HepG2 (cell line): ENCODE data around the gene PTGR2. TPM values are rescaled to one million over a fixed set of nuclear protein-coding genes. Genes with fewer than 3 reads are reported as not detected.

ENCODE experiments used
- CEBPG ChIP-seq: IDR thresholded peaks from 2 replicates; pipeline ENCODE4 v1.6.1; 2016
- ETV6 ChIP-seq: sonication (generic); formaldehyde crosslinking; conservative IDR thresholded peaks from 2 replicates; pipeline ENCODE4 v1.4.0; 2020; ENCODE audit warnings: missing genetic modification reagents
- FOXM1 ChIP-seq: sonication (generic); formaldehyde crosslinking; IDR thresholded peaks from 2 replicates; pipeline ENCODE4 v1.5.0; 2020; ENCODE audit warnings: missing genetic modification reagents
- HIVEP1 ChIP-seq: sonication (generic); formaldehyde crosslinking; IDR thresholded peaks from 2 replicates; pipeline ENCODE4 v1.4.0; 2020; ENCODE audit warnings: mild to moderate bottlenecking, missing genetic modification reagents
- JARID2 ChIP-seq: sonication (generic); formaldehyde crosslinking; IDR thresholded peaks from 2 replicates; pipeline ENCODE4 v1.8.1; 2023; ENCODE audit warnings: missing genetic modification reagents, inconsistent platforms; ENCODE audit not compliant: insufficient replicate concordance
- MAF1 ChIP-seq: sonication (generic); formaldehyde crosslinking; IDR thresholded peaks from 2 replicates; pipeline ENCODE4 v1.5.0; 2020; ENCODE audit warnings: missing genetic modification reagents, borderline replicate concordance
- MED8 ChIP-seq: sonication (generic); formaldehyde crosslinking; IDR thresholded peaks from 2 replicates; pipeline ENCODE4 v1.8.1; 2023; ENCODE audit warnings: mild to moderate bottlenecking, missing genetic modification reagents; ENCODE audit not compliant: insufficient replicate concordance
- RXRB ChIP-seq: IDR thresholded peaks from 2 replicates; pipeline ENCODE4 v1.6.1; 2016; ENCODE audit warnings: borderline replicate concordance, missing genetic modification reagents, missing compliant biosample characterization
- ZC3H13 ChIP-seq: sonication (generic); formaldehyde crosslinking; IDR thresholded peaks from 2 replicates; pipeline ENCODE4 v1.8.1; 2023; ENCODE audit warnings: mild to moderate bottlenecking, missing genetic modification reagents, moderate library complexity
- ZFY ChIP-seq: sonication (generic); formaldehyde crosslinking; IDR thresholded peaks from 2 replicates; pipeline ENCODE4 v1.4.0; 2020; ENCODE audit warnings: missing genetic modification reagents
- ZKSCAN5 ChIP-seq: sonication (generic); formaldehyde crosslinking; IDR thresholded peaks from 2 replicates; pipeline ENCODE4 v1.5.1; 2020; ENCODE audit warnings: mild to moderate bottlenecking, missing genetic modification reagents
- ZNF431 ChIP-seq: sonication (generic); formaldehyde crosslinking; IDR thresholded peaks from 2 replicates; pipeline ENCODE4 v1.9.0; 2022; ENCODE audit warnings: missing genetic modification reagents, low read depth, mild to moderate bottlenecking, borderline replicate concordance
- ZNF484 ChIP-seq: sonication (generic); formaldehyde crosslinking; IDR thresholded peaks from 2 replicates; pipeline ENCODE4 v1.5.1; 2020; ENCODE audit warnings: mild to moderate bottlenecking, low read depth, missing genetic modification reagents, borderline replicate concordance
- polyA plus RNA-seq, 8 experiments: library from polyadenylated mRNA; depleted of rRNA in 3 of 8; stranded (reverse) in 7 of 8; unstranded in 1 of 8; fragments of >200 nt; fragmentation: Illumina TruSeq in 4 of 8; extraction: Trizol in 4 of 8; gene quantifications; 2 replicates each; pipeline versions ENCODE4 v1.2.1 to v1.2.3, GENCODE V29; 2011 to 2016; ENCODE audit warnings: low read depth in 4 of 8, missing spikeins in 1 of 8, mixed read lengths in 1 of 8; ENCODE audit not compliant: insufficient read depth in 1 of 8
- total RNA-seq, 5 experiments: library from RNA; depleted of rRNA; stranded (reverse); fragments of >200 nt; fragmentation: Illumina TruSeq; extraction: Trizol; gene quantifications; 2 replicates each; pipeline ENCODE4 v1.2.3, GENCODE V29; 2016; ENCODE audit warnings: low read depth in 1 of 5
- TF ChIP-seq, protein P1 (sequence below): sonication (generic); formaldehyde crosslinking; IDR thresholded peaks from 2 replicates; pipeline ENCODE4 v1.5.1; 2020; ENCODE audit warnings: missing genetic modification reagents, mild to moderate bottlenecking, borderline replicate concordance
- TF ChIP-seq, protein P2 (sequence below): sonication (generic); formaldehyde crosslinking; IDR thresholded peaks from 2 replicates; pipeline ENCODE4 v1.4.0; 2020; ENCODE audit warnings: missing genetic modification reagents, borderline replicate concordance
- TF ChIP-seq, protein P3 (sequence below): sonication (generic); formaldehyde crosslinking; IDR thresholded peaks from 2 replicates; pipeline ENCODE4 v1.4.0; 2020; ENCODE audit warnings: mild to moderate bottlenecking, missing genetic modification reagents, borderline replicate concordance
- TF ChIP-seq, protein P4 (sequence below): sonication (generic); formaldehyde crosslinking; IDR thresholded peaks from 2 replicates; pipeline ENCODE4 v1.8.1; 2023; ENCODE audit warnings: mild to moderate bottlenecking, missing genetic modification reagents
- TF ChIP-seq, protein P5 (sequence below): sonication (generic); formaldehyde crosslinking; IDR thresholded peaks from 2 replicates; pipeline ENCODE4 v1.9.0; 2022; ENCODE audit warnings: low read depth, missing genetic modification reagents

The PTGR2 gene
- total and polyA plus RNA-seq, 2 of the 13 experiments (the other 11 are each of a cell fraction or from before 2014, with no cell fraction given) = 3.0 to 4.3 TPM

DNA sequence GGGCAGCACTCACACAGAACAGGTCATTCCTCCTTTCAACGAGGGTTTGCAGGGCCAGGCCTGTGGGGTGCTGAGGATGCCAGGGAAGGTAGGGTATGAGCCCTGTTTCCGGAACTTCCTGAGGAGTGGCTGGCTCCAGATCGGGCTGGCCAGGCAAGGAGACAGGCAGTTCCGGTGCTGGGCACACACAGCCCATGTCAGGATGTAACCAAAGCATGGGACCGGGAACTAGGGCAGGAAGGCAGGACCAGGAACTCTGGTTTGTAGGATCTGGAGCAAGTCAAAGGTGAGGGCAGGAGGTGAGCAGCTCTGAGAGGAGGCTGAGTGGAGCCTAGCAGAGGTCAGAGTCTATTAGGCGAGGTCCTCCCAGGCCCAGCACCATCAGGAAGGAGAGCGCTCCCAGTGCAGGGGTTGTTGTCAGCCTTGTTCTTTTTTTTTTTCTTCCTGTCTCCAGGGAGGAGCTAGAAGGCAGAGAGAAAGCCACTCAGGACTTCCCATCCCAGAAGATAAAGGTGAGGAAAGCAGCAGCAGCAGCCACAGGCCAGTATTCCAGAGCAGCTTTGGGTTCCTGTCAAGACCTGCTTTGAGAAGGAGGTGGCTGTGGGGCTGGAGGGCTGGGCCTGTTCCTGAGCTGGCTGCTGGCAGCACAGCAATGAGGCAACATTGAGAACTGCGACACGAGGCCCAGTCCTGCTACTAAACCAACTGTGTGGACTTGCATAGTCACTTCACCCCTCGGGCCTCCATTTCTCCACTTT is 49.0 kb upstream of the PTGR2 start (continued):
- TF ChIP-seq, protein P1, sequence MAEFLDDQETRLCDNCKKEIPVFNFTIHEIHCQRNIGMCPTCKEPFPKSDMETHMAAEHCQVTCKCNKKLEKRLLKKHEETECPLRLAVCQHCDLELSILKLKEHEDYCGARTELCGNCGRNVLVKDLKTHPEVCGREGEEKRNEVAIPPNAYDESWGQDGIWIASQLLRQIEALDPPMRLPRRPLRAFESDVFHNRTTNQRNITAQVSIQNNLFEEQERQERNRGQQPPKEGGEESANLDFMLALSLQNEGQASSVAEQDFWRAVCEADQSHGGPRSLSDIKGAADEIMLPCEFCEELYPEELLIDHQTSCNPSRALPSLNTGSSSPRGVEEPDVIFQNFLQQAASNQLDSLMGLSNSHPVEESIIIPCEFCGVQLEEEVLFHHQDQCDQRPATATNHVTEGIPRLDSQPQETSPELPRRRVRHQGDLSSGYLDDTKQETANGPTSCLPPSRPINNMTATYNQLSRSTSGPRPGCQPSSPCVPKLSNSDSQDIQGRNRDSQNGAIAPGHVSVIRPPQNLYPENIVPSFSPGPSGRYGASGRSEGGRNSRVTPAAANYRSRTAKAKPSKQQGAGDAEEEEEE = no peak
- TF ChIP-seq ZKSCAN5 (CRISPR knock-in tag) (peak; percentile 77; the same call in 1 of the 2 replicates), RXRB (no peak), ETV6 (no peak), CEBPG (peak; percentile 59), MED8 (CRISPR knock-in tag) (no peak), FOXM1 (no peak), ZFY (CRISPR knock-in tag) (peak; percentile 82), MAF1 (no peak), ZNF431 (no peak), ZNF484 (CRISPR knock-in tag) (no peak), HIVEP1 (CRISPR knock-in tag) (no peak), JARID2 (CRISPR knock-in tag) (no peak), ZC3H13 (no peak)
- TF ChIP-seq, protein P2, sequence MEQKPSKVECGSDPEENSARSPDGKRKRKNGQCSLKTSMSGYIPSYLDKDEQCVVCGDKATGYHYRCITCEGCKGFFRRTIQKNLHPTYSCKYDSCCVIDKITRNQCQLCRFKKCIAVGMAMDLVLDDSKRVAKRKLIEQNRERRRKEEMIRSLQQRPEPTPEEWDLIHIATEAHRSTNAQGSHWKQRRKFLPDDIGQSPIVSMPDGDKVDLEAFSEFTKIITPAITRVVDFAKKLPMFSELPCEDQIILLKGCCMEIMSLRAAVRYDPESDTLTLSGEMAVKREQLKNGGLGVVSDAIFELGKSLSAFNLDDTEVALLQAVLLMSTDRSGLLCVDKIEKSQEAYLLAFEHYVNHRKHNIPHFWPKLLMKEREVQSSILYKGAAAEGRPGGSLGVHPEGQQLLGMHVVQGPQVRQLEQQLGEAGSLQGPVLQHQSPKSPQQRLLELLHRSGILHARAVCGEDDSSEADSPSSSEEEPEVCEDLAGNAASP (CRISPR knock-in tag) = no peak
- TF ChIP-seq, protein P3, sequence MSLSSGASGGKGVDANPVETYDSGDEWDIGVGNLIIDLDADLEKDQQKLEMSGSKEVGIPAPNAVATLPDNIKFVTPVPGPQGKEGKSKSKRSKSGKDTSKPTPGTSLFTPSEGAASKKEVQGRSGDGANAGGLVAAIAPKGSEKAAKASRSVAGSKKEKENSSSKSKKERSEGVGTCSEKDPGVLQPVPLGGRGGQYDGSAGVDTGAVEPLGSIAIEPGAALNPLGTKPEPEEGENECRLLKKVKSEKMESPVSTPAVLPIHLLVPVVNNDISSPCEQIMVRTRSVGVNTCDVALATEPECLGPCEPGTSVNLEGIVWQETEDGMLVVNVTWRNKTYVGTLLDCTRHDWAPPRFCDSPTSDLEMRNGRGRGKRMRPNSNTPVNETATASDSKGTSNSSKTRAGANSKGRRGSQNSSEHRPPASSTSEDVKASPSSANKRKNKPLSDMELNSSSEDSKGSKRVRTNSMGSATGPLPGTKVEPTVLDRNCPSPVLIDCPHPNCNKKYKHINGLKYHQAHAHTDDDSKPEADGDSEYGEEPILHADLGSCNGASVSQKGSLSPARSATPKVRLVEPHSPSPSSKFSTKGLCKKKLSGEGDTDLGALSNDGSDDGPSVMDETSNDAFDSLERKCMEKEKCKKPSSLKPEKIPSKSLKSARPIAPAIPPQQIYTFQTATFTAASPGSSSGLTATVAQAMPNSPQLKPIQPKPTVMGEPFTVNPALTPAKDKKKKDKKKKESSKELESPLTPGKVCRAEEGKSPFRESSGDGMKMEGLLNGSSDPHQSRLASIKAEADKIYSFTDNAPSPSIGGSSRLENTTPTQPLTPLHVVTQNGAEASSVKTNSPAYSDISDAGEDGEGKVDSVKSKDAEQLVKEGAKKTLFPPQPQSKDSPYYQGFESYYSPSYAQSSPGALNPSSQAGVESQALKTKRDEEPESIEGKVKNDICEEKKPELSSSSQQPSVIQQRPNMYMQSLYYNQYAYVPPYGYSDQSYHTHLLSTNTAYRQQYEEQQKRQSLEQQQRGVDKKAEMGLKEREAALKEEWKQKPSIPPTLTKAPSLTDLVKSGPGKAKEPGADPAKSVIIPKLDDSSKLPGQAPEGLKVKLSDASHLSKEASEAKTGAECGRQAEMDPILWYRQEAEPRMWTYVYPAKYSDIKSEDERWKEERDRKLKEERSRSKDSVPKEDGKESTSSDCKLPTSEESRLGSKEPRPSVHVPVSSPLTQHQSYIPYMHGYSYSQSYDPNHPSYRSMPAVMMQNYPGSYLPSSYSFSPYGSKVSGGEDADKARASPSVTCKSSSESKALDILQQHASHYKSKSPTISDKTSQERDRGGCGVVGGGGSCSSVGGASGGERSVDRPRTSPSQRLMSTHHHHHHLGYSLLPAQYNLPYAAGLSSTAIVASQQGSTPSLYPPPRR (CRISPR knock-in tag) = no peak
- TF ChIP-seq, protein P4, sequence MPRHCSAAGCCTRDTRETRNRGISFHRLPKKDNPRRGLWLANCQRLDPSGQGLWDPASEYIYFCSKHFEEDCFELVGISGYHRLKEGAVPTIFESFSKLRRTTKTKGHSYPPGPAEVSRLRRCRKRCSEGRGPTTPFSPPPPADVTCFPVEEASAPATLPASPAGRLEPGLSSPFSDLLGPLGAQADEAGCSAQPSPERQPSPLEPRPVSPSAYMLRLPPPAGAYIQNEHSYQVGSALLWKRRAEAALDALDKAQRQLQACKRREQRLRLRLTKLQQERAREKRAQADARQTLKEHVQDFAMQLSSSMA (CRISPR knock-in tag) = 0 out of 2 replicates have a peak, but pooled peaks have one; percentile 27
- TF ChIP-seq, protein P5, sequence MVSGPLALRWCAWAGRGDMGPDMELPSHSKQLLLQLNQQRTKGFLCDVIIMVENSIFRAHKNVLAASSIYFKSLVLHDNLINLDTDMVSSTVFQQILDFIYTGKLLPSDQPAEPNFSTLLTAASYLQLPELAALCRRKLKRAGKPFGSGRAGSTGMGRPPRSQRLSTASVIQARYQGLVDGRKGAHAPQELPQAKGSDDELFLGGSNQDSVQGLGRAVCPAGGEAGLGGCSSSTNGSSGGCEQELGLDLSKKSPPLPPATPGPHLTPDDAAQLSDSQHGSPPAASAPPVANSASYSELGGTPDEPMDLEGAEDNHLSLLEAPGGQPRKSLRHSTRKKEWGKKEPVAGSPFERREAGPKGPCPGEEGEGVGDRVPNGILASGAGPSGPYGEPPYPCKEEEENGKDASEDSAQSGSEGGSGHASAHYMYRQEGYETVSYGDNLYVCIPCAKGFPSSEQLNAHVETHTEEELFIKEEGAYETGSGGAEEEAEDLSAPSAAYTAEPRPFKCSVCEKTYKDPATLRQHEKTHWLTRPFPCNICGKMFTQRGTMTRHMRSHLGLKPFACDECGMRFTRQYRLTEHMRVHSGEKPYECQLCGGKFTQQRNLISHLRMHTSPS (CRISPR knock-in tag) = no peak; the same call in 1 of the 2 replicates
